ENCODE results near the gene PTCSC3. TPM values are rescaled to one million over a fixed set of nuclear protein-coding genes. Genes with fewer than 3 reads are reported as not detected.

PTCSC3 gene
- total RNA-seq, 1 experiment from 2014 or later, result not detected

DNA sequence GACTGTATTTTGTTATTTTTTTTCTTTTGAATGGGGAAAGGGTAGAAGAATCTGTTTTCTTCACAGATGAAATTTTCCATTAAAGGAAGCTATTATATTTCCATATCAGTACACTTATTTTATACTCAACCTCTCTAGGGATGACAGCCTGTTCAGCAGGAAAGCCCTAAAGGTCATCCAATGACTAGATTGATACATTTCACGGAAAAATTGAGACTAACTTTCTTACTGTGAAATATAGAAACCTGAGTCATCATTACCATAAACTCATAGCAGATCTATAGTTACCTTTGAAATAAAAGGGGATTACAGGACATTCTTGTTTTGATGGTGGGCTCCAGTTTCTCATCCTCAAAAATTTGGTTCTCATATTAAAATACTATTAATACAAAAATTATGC is 36.1 kb upstream of the PTCSC3 start:
- DNase-seq (ENCODE audit: low read depth, low spot score), result no peak
- Histone ChIP-seq H3K9me3 (ENCODE audit: control insufficient read depth, insufficient read depth, low read depth, low read length) (no peaks in the 10 kb centered on the region), H3K4me1 (ENCODE audit: control insufficient read depth, insufficient read depth, low read length) (no peaks in the 10 kb centered on the region), H3K4me3 (ENCODE audit: low read depth in 2 of 2, low read length in 2 of 2) (no peak overlapping the region), H3K27me3 (ENCODE audit: control insufficient read depth, insufficient read depth, low read length) (peaks cover 10% of the 10 kb centered on the region), H3K36me3 (ENCODE audit: control insufficient read depth, insufficient read depth, low read length) (no peaks in the 10 kb centered on the region), H3K27ac (ENCODE audit: low read length) (no peak overlapping the region)
- TF ChIP-seq SIN3A (IDR thresholded peaks at IDR 0.05; ENCODE audit: borderline replicate concordance, insufficient read depth, low read depth, low read length) (no peak), POLR2AphosphoS5 (IDR thresholded peaks at IDR 0.05; ENCODE audit: low read depth, low read length) (no peak), TCF7L2 (IDR thresholded peaks at IDR 0.05; ENCODE audit: low read depth, low read length) (no peak)
- TF ChIP-seq, protein P1, sequence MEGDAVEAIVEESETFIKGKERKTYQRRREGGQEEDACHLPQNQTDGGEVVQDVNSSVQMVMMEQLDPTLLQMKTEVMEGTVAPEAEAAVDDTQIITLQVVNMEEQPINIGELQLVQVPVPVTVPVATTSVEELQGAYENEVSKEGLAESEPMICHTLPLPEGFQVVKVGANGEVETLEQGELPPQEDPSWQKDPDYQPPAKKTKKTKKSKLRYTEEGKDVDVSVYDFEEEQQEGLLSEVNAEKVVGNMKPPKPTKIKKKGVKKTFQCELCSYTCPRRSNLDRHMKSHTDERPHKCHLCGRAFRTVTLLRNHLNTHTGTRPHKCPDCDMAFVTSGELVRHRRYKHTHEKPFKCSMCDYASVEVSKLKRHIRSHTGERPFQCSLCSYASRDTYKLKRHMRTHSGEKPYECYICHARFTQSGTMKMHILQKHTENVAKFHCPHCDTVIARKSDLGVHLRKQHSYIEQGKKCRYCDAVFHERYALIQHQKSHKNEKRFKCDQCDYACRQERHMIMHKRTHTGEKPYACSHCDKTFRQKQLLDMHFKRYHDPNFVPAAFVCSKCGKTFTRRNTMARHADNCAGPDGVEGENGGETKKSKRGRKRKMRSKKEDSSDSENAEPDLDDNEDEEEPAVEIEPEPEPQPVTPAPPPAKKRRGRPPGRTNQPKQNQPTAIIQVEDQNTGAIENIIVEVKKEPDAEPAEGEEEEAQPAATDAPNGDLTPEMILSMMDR (IDR thresholded peaks at IDR 0.05), result no peak
- TF ChIP-seq, protein P2, sequence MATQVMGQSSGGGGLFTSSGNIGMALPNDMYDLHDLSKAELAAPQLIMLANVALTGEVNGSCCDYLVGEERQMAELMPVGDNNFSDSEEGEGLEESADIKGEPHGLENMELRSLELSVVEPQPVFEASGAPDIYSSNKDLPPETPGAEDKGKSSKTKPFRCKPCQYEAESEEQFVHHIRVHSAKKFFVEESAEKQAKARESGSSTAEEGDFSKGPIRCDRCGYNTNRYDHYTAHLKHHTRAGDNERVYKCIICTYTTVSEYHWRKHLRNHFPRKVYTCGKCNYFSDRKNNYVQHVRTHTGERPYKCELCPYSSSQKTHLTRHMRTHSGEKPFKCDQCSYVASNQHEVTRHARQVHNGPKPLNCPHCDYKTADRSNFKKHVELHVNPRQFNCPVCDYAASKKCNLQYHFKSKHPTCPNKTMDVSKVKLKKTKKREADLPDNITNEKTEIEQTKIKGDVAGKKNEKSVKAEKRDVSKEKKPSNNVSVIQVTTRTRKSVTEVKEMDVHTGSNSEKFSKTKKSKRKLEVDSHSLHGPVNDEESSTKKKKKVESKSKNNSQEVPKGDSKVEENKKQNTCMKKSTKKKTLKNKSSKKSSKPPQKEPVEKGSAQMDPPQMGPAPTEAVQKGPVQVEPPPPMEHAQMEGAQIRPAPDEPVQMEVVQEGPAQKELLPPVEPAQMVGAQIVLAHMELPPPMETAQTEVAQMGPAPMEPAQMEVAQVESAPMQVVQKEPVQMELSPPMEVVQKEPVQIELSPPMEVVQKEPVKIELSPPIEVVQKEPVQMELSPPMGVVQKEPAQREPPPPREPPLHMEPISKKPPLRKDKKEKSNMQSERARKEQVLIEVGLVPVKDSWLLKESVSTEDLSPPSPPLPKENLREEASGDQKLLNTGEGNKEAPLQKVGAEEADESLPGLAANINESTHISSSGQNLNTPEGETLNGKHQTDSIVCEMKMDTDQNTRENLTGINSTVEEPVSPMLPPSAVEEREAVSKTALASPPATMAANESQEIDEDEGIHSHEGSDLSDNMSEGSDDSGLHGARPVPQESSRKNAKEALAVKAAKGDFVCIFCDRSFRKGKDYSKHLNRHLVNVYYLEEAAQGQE (IDR thresholded peaks at IDR 0.05; ENCODE audit: insufficient read depth in 1 of 2, low read depth in 2 of 2, low read length in 1 of 2), result no peak
- CTCF ChIA-PET, result no interaction called here
- POLR2A ChIA-PET, result no interaction called here
- ATAC-seq, result no peak
- in situ Hi-C loops (cut with HindIII; ENCODE audit: low pct_unique_long_range_greater_than_20kb, low sequenced_read_pairs), result no loop called here
- no TSS peak for BruUV-seq (replicated peaks)
- intact Hi-C loops (cut with micrococcal nuclease; ENCODE audit: unreplicated experiment), result no loop called here

DNA sequence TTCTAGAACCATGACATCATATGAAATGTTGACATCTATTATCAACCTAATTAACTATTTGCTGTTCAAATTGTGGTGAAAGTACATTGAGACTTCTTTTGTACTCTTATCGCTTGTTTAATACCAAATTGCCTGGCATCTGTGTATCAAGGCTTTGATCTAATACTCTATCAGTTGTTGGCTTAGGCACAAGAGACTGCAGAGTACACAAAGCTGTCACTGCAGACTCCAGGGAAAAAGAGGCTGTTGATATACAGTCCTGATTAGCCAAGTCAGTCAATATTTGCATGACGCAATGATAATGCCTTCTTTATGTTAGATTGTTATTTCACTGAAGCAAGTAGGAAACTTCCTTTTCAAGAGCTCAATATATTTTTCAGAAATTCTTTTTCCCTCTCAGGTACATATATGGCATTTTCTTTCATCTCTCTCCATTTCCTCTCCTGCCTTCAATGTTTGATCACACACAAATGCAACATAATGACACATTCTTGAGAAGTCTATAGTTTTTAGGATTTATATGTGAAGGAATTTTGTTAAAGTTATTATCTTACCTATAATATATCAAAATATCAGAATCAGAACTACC is 32.3 kb upstream of the PTCSC3 start:
- Histone ChIP-seq H3K4me1 (ENCODE audit: control insufficient read depth, insufficient read depth, low read length) (no peaks in the 10 kb centered on the region), H3K27me3 (ENCODE audit: control insufficient read depth, insufficient read depth, low read length) (no peaks in the 10 kb centered on the region; the same call in 1 of the 2 replicates), H3K9me3 (ENCODE audit: control insufficient read depth, insufficient read depth, low read depth, low read length) (no peaks in the 10 kb centered on the region), H3K4me3 (ENCODE audit: low read depth in 2 of 2, low read length in 2 of 2) (no peak overlapping the region), H3K36me3 (ENCODE audit: control insufficient read depth, insufficient read depth, low read length) (no peaks in the 10 kb centered on the region), H3K27ac (ENCODE audit: low read length) (no peak overlapping the region)
- BruUV-seq (replicated peaks), result no TSS peak
- intact Hi-C loops (cut with micrococcal nuclease; ENCODE audit: unreplicated experiment), result loop anchor here (10.0 kb wide), 2 partner anchors 134 to 166 kb away; no protein-coding TSS in a partner anchor
- ChIA-PET CTCF (no interaction called here), POLR2A (no interaction called here)
- DNase-seq (ENCODE audit: low read depth, low spot score) (no peak), ATAC-seq (no peak)
- in situ Hi-C loops (cut with HindIII; ENCODE audit: low pct_unique_long_range_greater_than_20kb, low sequenced_read_pairs), result no loop called here
- TF ChIP-seq TCF7L2 (IDR thresholded peaks at IDR 0.05; ENCODE audit: low read depth, low read length) (no peak), POLR2AphosphoS5 (IDR thresholded peaks at IDR 0.05; ENCODE audit: low read depth, low read length) (no peak), SIN3A (IDR thresholded peaks at IDR 0.05; ENCODE audit: borderline replicate concordance, insufficient read depth, low read depth, low read length) (no peak)
- TF ChIP-seq, protein P1 (IDR thresholded peaks at IDR 0.05), result no peak
- TF ChIP-seq, protein P2 (IDR thresholded peaks at IDR 0.05; ENCODE audit: insufficient read depth in 1 of 2, low read depth in 2 of 2, low read length in 1 of 2), result no peak

Measured in Panc1 (cell line).